ENCODE measurements around the gene SELENOW.
"Not testable (repeated sequence)": the region's sequence is repeated elsewhere in the genome, so short reads cannot be mapped to it uniquely, and the experiment has no call there.

The SELENOW gene

DNA sequence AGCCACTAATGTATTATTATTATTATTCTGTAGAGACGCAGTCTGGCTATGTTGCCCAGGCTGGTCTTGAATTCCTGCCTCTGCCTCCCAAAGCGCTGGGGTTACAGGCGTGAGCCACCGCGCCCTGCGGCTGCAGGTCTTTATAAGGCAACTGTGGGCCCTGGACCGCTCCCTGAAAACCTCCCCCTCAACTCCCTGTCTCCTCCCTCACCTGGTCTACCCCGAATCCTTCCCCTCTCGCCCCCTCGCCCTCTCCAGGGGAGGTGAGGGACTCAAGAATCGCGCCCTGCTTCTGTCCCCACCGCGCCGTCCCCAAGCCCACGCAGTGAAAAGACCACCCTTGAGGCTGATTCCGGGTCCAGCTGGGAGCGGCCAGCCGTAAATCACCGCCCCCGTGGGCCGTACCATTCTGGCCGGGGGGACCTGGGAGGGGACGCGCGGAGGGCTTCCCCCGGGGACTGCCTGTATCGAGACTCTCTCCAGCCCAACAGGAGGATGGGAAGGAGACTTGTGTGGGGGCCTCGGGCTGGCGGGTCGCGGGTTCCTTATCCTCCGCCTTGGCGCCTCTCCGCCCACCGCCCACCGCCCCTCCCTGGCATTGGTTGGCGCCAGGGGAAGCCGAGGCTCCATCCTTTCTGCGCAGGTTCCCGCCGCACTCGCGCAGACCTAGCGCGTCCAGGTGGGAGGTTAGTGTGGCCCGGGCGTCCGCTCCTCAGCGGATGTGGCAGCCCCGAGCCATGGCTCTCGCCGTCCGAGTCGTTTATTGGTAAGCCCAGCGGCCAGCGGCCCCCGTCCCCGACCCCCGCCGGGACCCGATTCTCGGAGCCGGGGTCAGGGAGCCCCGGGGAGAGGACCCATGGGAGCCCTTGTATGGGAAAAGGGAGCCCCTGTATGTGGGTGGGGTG is at the start of gene SELENOW:
Gene SELENOW (plus strand): TSS at position 655 of the 905 bp plus-strand sequence. CDS start 83 bp downstream, at position 738.
- DNase-seq (ENCODE audit: low read depth), result peak; percentile 63

DNA sequence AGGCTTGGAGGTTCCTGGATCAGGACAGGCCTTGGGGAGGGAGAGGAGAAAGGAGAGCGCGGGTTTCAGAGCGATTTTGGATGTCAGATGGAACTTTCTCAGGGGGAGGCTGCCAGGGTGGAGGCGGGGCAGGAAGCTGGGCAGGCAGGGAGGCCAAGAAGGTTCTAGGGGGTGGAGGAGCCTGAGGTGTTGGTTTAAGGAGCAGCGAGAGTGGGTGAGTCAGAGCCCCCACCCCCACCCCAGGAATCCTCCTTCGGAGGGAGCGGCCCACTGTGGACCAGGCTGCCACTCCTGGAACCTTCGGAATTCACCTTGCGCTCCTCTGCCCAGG is 49.1 kb upstream of the SELENOW start:
- DNase-seq (ENCODE audit: low read depth), result peak; percentile 86

DNA sequence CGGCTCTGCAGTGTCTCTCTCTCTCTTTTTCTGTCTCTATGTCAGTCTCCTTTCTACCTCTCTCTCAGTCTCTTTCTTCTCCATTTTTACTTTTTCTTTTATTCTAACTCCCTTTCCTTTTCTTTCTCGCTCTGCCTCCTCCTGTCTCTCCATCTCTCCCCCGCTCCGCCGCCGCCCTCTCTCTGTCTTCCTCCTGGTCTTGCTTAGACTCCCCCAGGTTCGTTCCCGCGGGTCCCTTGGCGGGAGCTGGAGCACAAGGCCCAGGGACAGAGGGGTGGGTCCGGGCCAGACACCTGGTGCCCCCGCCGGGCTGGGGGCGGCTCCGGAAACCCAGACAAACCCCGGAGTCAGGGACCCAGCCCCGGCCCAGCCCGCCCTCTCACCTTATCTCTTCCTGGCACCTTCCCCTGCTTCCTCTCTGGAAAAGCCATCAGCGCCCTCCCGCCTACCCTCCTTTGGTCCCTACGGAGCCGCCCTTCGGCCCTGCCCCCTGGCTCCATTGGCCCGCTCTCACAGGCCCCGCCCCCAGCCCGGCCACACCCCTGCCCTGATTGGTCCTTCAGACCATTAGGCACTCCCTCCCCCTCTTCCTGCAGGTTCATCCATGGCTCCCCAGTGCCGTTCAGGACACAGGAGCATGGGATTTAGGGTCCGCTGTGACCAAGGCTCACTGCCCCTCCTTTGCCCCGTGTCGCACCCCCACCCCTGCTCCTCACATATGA is 48.5 kb upstream of the SELENOW start:
- no peak for DNase-seq (ENCODE audit: low read depth)

DNA sequence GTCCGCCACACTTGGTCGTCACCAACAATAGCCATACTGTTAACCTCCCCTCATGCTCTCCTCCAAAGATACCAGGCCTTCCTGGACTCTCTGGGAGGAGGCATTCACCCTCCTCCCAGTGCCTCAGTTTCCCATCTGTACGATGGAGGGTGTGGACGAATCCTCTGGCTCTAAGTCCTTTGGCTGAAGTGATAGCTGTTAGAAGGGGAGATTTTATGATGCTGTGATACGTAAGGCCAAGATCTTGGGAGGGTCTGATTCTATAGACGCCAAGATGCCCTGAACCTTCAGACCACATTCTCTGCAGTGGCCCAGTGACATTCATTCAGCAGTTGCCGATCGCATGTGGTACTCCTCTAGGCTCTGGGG is 48.0 kb upstream of the SELENOW start:
- DNase-seq (ENCODE audit: low read depth), result no peak

DNA sequence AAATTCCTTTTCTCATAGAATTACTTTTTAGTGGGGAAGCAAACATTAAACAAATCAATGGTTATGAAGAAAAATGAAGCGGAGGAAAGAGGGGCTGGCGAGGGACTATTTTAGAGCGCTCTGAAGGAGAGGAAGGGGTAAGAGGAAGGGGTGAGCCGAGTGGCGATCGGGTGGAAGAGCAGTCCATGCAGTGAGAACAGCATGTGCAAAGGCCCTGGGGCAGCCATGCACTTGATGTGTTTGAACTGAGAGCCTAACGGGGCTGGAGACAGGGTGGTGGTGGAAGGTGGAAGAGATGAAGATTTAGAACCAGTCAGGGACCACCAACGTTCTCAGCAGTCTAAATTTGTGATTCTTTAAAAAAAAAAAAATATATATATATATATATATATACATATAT is 47.6 kb upstream of the SELENOW start:
- DNase-seq (ENCODE audit: low read depth), result no peak

DNA sequence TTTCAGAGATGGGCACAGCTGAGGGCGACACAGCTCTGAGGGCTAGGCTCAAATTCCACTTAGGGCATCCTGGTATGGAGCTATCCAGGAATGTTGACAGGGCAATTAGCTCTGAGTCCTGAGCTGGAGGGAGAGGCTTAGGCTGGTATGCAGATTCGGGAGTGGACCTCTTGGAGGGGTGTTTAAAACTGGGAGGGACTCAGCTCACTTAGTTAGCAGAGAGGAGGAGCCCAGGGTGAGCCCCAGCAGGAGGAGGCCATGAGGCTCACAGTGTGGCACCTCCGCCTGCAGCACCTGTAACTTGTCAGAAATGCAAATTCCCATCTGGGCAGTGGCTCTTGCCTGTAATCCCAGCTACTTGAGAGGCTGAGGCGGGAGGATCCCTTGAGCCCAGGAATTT is 43.4 kb upstream of the SELENOW start:
- DNase-seq (ENCODE audit: low read depth), result no peak

DNA sequence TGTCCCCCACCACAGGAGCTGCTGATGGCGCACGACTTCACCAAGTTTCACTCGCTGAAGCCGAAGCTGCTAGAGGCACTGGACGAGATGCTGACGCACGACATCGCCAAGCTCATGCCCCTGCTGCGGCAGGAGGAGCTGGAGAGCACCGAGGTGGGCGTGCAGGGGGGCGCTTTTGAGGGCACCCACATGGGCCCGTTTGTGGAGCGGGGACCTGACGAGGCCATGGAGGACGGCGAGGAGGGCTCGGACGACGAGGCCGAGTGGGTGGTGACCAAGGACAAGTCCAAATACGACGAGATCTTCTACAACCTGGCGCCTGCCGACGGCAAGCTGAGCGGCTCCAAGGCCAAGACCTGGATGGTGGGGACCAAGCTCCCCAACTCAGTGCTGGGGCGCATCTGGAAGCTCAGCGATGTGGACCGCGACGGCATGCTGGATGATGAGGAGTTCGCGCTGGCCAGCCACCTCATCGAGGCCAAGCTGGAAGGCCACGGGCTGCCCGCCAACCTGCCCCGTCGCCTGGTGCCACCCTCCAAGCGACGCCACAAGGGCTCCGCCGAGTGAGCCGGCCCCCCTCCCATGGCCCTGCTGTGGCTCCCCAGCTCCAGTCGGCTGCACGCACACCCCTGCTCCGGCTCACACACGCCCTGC is 37.5 kb upstream of the SELENOW start:
- DNase-seq (ENCODE audit: low read depth), result no peak

DNA sequence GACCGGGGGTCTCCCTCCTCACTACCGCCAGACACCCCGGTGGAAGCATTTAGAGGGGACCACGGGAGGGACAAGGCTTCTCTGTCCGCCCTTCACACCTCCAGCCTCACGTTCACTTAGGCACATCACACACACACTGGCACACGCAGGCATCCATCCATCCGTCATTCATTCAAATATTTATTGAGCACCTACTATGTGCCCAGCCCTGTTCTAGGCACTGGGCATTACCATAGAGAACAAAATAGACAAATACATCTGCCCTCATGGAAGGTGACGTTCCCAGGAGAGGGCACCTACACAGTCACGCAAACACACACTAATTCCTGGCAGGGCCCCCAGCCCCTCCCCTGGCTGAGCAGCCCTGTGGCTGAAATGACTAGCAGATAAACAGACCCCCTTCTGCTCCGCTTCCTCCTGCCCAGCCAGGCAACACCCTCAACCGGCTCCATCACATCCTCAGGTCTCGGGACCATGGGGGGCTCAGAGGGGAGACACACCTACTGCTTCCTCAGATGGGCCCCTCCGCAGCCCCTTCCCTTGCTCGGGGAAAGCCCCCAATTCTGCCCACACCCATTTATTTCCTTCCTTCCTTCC is 36.9 kb upstream of the SELENOW start:
- no peak for DNase-seq (ENCODE audit: low read depth)

DNA sequence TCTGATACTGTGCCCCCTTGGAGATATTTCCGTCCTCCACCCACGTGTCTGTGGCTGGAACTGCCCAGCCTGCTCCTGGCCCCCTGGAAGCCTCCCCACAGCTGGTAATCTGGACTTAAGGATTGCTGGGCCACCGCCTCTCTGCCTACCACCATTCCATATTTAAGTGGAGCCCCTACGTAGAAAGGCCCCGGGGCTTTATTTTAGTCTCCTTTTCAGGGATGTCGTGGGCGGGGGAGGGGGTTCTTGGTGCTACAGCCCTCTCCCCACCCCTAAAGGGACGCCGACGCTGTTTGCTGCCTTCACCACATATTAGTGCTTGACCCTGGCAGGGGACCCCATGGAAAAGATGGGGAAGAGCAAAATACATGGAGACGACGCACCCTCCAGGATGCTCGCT is 35.9 kb upstream of the SELENOW start:
- no peak for DNase-seq (ENCODE audit: low read depth)

DNA sequence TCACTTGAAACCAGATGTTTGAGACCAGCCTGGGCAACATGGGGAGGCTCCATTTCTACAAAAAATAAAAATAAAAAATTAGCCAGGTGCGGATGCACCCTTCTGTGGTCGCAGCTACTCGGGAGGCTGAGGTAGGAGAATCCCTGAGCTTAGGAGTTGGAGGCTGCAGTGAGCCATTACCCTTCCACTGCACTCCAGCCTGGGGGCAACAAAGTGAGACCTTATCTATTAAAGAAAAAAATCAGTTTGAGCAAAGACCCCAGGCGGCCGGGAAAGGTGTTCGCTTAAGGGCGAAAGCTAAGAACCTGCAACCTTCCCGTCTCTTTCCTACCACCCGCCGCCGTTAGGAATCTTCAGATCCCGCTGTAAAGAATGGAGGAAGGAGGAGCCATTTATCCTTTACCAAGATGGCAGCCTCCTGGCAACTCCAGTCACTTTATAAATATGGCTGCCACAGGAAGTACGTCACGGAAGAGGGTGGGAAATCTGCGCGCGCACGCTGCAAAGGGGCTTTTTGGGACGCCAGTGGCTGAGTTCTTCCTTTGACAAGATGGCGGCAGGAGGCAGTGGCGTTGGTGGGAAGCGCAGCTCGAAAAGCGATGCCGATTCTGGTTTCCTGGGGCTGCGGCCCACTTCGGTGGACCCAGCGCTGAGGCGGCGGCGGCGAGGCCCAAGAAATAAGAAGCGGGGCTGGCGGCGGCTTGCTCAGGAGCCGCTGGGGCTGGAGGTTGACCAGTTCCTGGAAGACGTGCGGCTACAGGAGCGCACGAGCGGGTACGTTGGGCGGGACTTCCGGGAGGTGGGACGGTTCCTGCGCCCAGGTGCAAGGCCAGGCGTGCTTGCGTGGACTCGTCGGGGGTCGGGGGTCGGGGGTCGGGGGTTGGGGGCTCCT is 33.2 kb upstream of the SELENOW start, which contains the start of gene NOP53:
Gene NOP53 (plus strand): TSS at position 537 of the 892 bp plus-strand sequence. CDS start 14 bp downstream, at position 551.
- peak; percentile 95 for DNase-seq (ENCODE audit: low read depth)

DNA sequence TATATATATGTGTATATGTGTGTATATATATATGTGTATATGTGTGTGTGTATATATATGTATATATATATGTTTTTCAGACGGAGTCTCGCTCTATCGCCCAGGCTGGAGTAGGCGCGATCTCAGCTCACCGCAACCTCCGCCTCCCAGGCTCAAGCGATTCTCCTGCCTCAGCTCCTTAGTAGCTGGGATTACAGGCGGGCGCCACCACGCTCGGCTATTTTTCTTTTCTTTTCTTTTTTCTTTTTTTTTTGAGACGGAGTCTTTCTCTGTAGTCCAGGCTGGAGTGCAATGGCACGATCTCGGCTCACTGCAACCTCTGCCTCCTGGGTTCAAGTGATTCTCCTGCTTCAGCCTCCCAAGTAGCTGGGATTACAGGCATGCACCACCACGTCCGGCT is 32.4 kb upstream of the SELENOW start:
- DNase-seq (ENCODE audit: low read depth), result not testable (repeated sequence)

DNA sequence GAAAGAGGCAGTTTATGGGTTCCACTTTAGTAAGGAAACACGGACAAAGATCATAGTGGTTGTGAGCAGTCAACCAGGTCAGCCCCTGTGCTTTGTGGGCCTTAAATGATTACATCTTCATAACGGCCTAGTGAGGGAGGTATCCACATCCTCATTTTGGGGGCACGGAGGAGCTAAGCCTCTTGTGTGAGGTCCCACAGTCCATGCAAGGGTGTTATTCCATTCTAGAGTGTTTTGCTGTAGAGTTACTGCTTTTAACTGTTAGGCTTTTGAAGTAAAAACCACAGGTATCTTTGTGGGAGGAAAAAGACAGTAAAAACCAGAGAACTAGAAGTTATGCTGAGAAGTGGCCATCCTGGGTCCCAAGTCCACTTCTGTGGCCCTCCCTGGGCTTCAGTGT is 29.2 kb upstream of the SELENOW start:
- DNase-seq (ENCODE audit: low read depth), result no peak

DNA sequence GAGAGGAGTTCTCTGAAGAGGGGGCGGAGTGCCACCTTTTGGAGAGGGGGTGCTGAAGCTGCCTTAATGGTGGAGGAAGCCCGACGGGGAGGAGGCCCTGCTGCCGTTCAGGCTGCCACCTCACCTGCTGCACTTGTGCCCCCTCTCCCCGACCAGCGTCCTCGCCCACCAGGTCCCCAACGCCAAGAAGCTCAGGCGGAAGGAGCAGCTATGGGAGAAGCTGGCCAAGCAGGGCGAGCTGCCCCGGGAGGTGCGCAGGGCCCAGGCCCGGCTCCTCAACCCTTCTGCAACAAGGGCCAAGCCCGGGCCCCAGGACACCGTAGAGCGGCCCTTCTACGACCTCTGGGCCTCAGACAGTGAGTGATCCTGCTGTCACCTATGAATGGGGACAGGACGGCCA is 27.8 kb upstream of the SELENOW start:
- no peak for DNase-seq (ENCODE audit: low read depth)

DNA sequence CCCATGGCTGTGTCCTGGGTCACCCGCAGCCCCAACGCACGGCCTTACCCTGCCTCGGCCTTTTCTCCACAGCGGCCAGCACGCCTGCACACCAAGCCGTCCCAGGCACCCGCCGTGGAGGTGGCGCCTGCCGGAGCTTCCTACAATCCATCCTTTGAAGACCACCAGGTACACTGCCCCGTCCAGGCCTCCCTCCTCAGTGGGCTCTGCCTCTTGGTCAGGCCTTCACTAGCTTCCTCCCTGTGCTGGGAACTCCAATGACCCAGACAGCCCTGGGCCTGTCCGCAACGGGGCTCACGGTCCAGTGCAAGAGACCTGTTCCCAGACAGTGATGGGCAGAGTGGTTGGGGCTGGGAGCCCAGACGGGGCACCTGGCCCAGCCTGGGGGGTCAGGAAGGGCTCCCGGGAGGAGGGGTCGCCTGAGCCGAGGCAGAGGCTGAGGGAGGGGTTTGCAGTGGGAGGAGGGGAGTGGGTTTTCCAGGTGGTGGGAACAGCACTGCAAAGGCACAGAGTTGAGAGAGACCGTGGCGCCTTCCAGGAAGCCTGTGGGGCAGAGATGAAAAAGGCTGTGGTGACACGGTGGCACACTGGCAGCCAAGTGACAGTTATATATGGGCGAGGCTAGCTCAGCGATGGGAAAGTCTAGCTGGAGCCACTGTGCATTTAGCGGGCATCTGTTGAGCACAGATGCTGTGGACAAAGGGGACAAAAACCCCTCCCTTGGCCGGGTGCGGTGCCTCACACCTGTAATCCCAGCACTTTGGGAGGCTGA is 25.9 kb upstream of the SELENOW start:
- no peak for DNase-seq (ENCODE audit: low read depth)

DNA sequence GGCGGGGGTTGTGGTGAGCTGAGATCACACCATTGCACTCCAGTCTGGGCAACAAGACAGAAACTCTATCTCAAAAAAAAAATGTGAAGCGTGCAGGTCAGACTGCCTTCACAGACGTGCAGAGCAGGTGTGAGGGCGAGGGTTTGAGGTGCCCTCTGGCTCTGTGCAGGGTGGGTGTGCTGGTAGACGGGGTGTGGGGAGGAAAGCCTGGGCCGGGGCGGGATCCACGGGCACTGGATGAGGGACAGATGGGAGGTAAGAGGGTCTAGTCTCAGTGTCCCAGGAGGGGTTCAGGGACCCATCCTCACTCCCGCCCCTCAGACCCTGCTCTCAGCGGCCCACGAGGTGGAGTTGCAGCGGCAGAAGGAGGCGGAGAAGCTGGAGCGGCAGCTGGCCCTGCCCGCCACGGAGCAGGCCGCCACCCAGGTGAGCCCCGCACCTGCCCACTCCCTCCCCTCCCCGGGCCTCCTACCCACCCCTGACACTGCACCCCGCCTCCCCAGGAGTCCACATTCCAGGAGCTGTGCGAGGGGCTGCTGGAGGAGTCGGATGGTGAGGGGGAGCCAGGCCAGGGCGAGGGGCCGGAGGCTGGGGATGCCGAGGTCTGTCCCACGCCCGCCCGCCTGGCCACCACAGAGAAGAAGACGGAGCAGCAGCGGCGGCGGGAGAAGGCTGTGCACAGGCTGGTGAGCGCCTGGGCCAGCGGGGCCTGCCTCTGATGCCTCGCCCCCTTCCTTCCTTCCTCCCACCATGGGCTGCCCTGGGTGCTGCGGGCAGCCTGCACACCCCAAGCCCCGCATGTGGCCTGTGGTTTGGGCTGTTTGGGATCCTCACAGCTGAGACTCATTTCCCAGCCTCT is 24.1 kb upstream of the SELENOW start:
- no peak for DNase-seq (ENCODE audit: low read depth)

DNA sequence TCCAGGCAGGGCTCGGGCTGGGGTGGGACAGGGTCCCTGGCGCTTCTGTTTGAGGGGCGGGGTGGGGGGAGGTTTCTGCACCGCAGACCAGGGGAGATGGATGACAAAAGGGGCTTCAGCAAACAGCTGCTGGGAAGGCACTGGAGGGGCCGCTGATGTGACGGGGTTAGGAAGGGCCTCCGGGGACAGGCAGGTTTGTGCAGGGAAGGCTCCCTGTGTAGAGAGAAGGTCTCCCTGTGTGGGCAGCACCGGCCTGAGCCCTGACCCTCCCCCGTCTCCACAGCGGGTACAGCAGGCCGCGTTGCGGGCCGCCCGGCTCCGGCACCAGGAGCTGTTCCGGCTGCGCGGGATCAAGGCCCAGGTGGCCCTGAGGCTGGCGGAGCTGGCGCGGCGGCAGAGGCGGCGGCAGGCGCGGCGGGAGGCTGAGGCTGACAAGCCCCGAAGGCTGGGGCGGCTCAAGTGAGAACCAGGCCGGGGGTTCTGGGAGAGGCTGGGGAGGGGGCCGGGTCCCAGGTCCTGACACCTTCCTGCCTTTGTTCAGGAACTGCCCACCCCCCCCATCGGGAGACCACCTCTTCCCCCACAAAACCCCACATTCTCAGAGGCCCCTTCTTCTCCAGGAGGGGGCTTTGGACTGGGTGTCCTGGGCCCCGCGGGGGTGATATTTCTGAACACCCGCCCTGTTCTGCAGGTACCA is 23.3 kb upstream of the SELENOW start:
- no peak for DNase-seq (ENCODE audit: low read depth)

DNA sequence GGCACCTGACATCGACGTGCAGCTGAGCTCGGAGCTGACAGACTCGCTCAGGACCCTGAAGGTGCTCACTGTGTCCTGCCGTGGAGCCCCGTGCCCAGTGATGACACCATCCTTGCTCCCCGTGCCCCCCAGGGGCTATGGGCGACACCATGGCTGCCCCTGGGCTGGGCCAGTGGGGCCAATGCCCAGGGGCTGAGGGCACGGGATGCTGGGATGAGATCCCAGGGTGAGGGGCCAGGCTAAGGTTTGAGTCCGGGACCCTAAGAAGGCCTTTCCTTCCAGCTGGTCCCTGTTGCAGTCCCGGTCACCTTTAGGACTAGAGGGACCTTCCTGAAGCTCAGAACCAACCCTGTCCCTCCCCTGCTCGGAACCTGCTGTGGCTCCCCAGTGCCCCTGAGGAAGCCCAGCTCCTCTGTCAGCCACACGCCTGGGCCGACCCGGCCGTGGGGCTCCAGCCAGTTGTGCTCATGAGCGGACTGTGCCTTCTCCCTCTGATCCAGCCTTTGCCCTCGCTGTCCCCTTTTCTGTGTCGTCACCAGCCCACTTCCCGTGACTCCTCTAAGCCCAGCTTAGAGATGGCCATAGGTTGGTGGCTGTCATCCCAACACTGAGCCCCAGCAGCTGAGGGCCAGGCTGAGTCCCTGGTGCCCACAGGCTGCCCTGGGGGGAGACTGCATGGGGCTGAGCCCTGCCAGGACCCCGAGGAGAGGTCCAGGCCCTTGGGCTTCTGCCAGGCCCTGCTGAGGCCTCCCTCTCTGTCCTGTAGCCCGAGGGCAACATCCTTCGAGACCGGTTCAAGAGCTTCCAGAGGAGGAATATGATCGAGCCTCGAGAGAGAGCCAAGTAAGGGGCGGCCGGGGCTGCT is 22.5 kb upstream of the SELENOW start:
- DNase-seq (ENCODE audit: low read depth), result no peak

DNA sequence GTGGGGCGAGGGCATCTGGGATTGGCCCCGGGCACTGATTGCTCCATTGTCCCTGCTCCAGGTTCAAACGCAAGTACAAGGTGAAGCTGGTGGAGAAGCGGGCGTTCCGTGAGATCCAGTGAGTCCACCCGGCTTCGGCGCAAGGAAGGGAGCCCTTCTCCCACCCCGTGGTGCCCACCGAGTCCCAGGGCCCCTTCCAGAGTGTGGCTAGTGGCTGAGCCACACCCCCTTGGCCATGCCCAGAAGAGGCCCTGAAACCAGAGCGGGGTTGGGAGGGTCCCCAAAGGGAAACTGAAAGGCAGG is 21.9 kb upstream of the SELENOW start:
- no peak for DNase-seq (ENCODE audit: low read depth)

Data from iris pigment epithelial cell (primary cell).